Sigmoid colon (tissue), 4 donors: ENCODE results near the gene PIGP.

ENCODE experiments used
- CTCF ChIP-seq, 4 experiments: fragments of 450-650 bp in 3 of 4; fragments of 200-600 bp in 1 of 4; IDR thresholded peaks; one replicate each; pipeline ENCODE4 v1.5.1; 2016 to 2019; ENCODE audit warnings: antibody characterized with exemption in 4 of 4, mild to moderate bottlenecking in 3 of 4, moderate library complexity in 2 of 4
- POLR2AphosphoS5 ChIP-seq, 4 donors: sonication (generic); formaldehyde crosslinking; IDR thresholded peaks; one replicate each; pipeline ENCODE4 v1.6.1; 2017; ENCODE audit warnings: antibody characterized with exemption in 4 of 4

- no peak for TF ChIP-seq CTCF (IDR thresholded peaks at IDR 0.05)
- peak in 3 of 4 donors; percentile 29 to 77 (median 45) for TF ChIP-seq POLR2AphosphoS5 (IDR thresholded peaks at IDR 0.05)
Measured at GRCh38 chr21:37060296-37060695, 12.6 kb downstream of the PIGP start.
